Measurements from ENCODE around the gene WDR59.

DNA sequence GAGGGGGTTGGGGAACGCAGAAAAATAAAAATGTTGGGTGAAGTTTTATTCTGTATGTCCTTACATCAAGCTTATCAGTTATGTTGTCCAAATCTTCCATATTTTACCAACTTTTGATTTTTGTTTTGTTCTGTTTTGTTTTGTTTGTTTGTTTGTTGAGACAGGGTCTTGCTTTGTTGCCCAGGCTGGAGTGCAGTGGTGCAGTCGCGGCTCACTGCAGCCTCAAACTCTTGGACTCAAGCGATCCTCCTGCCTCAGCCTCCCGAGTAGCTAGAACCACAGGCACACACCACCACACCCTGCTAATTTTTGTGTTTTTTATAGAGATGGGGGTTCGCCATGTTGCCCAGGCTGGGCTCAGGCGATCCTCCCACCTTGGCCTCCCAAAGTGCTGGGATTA, 34.7 kb upstream of the WDR59 start:
- no peak for TF ChIP-seq POLR2AphosphoS5 (IDR thresholded peaks at IDR 0.05; ENCODE audit: borderline replicate concordance, low read depth, low read length)
- TF ChIP-seq EZH2 (IDR thresholded peaks at IDR 0.05), result no peak
- no peak for TF ChIP-seq FOXP2 (optimal IDR thresholded peaks at IDR 0.05; ENCODE audit: control extremely low read depth, extremely low read length, insufficient read depth)

Data from SK-N-MC (cell line).